Measurements from ENCODE around the gene CRHBP. TPM values are rescaled to one million over a fixed set of nuclear protein-coding genes. Genes with fewer than 3 reads are reported as not detected.
A peak's percentile ranks its signal among the peaks of the same experiment; 100 is the strongest.

CRHBP gene
- polyA plus RNA-seq, 10 donors, result 0.29 to 1.8 (median 0.47) TPM

DNA sequence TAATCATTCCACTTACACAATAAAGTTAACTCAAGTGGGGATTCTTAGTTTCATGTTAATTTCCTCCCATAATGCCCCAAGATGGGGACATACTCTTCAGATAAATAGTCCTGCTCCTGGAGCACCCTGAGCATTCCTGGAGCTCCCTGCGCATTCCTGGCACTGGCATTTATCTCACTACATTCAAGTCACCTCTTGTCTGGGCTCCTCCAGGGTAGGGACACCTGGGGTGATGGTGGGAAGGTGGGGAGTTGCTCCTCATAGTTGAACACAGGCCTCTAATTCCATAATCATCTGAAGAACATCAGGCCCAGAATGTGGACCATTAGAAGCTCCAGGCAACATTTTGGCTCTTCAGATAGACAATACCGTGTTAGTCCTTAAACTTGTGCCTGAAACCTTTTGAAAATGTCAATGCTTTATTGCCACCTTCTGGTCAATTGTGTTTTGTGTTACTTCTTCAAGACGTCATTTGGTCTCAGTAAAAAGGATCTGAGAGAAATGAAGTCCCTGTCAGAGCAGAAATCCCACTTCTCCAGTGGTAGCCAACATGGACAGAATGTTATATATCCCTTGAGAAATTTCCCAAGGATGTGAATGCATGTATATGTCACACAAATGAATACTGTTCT is 63.2 kb downstream of the CRHBP start:
- DNase-seq, result peak; percentile 26 to 65 (median 35)

DNA sequence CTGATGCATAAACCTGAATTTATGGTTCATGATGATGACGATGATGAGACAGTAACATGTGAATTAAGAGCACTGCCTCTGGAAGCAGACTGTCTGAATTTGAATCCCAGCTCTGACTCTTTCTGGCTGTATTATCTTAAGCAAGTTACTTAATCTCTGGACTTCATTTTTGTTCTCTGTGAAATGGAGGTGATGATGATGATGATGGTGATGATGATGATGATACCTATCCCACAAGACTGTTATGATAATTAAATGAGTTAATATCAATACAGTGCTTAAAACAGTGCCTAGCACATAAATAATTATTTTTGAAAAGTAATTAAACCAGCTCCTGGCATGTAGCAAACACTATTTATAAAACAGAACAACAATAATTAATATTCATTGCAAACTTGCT is 64.1 kb downstream of the CRHBP start:
- no peak for DNase-seq

DNA sequence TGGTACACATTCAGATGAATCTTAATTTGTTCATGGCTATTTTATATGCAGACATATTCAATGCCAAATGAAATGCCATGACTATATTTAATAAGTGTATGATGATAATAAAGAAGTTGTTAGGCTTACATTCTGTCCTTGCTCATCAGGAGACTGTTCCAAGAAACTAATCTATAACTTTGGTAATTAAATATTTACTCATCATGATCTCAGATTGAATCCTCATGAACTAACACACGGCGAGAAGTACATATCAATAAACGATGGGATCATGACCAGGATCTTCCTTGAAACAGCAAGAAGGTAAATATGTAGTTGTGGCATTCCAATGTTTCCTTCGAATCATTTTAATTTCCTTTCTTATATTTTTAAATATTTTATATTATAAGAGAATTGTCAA is 64.8 kb downstream of the CRHBP start:
- no peak for DNase-seq

Other genes with a start within 250 kb of the CRHBP start
- 10 to 100 TPM; 22.8 to 61.6 (median 27.8) TPM for gene F2R, start 236.9 kb upstream of the CRHBP start, polyA plus RNA-seq (ENCODE audit: insufficient read length in 10 of 10)
- 1 to 10 TPM in 2 of 10 donors, under 1 TPM in 8; 0.26 to 4.4 (median 0.36) TPM for gene F2RL1, start 134.0 kb upstream of the CRHBP start, polyA plus RNA-seq (ENCODE audit: insufficient read length in 10 of 10)
- under 1 TPM in 9 of 10 donors, not detected in 1; 0.13 to 0.43 (median 0.35) TPM for gene S100Z, start 103.0 kb upstream of the CRHBP start, polyA plus RNA-seq (ENCODE audit: insufficient read length in 10 of 10)
- gene AGGF1, start 77.4 kb downstream of the CRHBP start, polyA plus RNA-seq (ENCODE audit: insufficient read length in 10 of 10), result 10 to 100 TPM; 14.9 to 18.1 (median 15.9) TPM
- 10 to 100 TPM in 3 of 10 donors, 1 to 10 TPM in 7; 7.5 to 12.0 (median 9.0) TPM for gene ZBED3, start 134.2 kb downstream of the CRHBP start, polyA plus RNA-seq (ENCODE audit: insufficient read length in 10 of 10)